ENCODE data around the gene PARVB.

Gene PARVB

DNA sequence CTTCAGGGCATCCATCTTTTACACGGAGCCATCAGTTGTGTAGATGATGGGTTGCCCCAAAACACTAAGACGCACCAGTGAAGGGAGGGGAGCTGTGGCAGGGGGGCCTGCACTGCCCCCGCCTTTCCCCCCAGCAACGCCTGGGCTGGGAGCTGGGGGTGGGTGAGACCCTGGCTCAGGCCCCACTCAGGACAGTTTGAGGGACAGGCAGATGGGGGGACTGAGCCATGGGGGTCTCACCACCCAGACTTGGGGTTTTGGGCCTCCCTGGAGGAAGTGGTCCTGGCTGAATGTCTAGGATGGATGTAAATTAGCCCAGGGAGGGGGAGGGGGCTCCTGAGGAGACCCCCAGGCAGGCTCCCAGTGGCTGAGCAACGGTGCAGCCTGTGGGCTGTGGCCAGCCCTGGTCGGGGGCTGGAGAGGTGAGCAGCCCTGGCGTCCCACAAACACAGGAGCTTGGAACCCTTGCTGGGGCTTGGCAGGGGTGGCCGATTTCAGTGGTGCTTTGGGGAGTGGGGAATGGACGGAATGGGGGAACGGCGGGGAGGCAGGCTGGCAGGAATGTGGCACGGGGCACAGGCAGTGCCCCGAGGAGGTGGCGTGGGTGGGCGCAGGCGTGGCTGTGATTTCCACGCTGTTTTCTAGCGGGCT is 6.1 kb downstream of the PARVB start:
- Histone ChIP-seq H3K27me3 (peaks cover 0 to 9% of the 10 kb centered on the region in 2 donors), H3K4me3 (no peak overlapping the region), H3K4me1 (no peaks in the 10 kb centered on the region), H3K36me3 (no peaks in the 10 kb centered on the region), H3K9me3 (no peaks in the 10 kb centered on the region), H3K27ac (no peak overlapping the region)
- DNase-seq, result no peak
- intact Hi-C loops (cut with DNase I; ENCODE audit: low total_unique reads), result no loop called here
- TF ChIP-seq, protein P1, sequence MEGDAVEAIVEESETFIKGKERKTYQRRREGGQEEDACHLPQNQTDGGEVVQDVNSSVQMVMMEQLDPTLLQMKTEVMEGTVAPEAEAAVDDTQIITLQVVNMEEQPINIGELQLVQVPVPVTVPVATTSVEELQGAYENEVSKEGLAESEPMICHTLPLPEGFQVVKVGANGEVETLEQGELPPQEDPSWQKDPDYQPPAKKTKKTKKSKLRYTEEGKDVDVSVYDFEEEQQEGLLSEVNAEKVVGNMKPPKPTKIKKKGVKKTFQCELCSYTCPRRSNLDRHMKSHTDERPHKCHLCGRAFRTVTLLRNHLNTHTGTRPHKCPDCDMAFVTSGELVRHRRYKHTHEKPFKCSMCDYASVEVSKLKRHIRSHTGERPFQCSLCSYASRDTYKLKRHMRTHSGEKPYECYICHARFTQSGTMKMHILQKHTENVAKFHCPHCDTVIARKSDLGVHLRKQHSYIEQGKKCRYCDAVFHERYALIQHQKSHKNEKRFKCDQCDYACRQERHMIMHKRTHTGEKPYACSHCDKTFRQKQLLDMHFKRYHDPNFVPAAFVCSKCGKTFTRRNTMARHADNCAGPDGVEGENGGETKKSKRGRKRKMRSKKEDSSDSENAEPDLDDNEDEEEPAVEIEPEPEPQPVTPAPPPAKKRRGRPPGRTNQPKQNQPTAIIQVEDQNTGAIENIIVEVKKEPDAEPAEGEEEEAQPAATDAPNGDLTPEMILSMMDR (IDR thresholded peaks at IDR 0.05), result no peak

DNA sequence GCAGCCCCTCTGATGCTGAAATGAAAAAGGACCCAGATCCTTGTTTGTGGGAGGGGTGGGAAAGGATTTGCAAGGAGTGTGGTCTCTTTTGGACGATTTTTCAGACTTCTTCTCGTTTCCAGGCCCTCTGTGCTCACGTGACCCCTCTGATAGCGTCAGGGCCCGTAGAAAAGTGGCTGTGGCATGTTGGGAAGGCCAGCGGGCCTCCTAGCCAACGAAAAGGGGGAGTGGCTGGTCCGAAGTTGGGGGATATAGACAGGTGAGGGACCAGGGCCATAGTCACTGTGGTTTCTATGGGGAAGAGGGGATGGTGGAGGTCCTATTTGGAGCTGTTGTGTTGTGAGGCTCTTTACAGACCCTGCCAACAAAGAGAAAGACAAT is 6.6 kb downstream of the PARVB start:
- Histone ChIP-seq H3K4me3 (no peak overlapping the region), H3K36me3 (no peaks in the 10 kb centered on the region), H3K9me3 (no peaks in the 10 kb centered on the region), H3K27ac (no peak overlapping the region), H3K27me3 (peaks cover 0 to 6% of the 10 kb centered on the region in 2 donors), H3K4me1 (no peaks in the 10 kb centered on the region)
- intact Hi-C loops (cut with DNase I; ENCODE audit: low total_unique reads), result no loop called here
- TF ChIP-seq, protein P1 (IDR thresholded peaks at IDR 0.05), result no peak
- no peak for DNase-seq

DNA sequence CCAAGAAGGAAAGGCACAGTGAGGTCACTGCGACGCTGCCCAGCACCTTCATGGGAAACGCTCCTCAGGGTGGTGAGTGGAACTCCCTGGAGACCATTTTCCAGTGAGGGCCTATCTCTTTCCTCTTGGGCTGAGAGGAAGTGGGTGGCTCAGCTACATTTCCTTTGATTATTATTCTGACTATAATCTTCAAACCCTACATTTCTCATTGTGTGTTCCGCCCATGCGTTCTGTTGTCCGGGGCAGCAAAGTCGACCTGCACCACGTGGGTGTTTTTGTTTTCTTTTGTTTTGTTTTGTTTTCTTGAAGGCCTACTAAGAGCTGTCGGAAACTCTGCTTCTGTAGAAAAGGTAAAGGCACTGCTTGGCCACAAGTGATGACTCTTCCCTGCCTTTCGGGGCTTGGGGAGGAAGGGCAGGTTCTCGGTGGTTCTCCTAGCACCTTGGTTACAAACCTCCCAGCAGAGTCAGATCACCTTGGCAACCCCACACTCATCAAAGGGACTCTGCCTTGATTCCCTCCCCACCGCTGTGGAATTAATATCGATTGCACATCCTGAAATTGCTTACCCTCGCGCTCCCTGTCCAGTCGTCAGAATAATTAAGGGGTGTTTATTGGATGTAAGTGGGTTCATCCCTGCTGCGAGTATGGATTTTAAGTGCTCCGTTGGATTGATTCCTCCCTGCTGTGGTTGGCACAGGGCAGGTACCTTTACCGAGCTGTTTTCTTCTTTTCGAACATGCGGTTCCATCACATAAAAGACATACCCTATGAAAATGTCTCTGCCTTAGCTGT is 7.3 kb downstream of the PARVB start:
- Histone ChIP-seq H3K9me3 (no peaks in the 10 kb centered on the region), H3K27me3 (peaks cover 0 to 6% of the 10 kb centered on the region in 2 donors), H3K36me3 (no peaks in the 10 kb centered on the region), H3K4me3 (no peak overlapping the region), H3K27ac (no peak overlapping the region), H3K4me1 (no peaks in the 10 kb centered on the region)
- intact Hi-C loops (cut with DNase I; ENCODE audit: low total_unique reads), result no loop called here
- DNase-seq, result no peak
- TF ChIP-seq, protein P1 (IDR thresholded peaks at IDR 0.05), result no peak

DNA sequence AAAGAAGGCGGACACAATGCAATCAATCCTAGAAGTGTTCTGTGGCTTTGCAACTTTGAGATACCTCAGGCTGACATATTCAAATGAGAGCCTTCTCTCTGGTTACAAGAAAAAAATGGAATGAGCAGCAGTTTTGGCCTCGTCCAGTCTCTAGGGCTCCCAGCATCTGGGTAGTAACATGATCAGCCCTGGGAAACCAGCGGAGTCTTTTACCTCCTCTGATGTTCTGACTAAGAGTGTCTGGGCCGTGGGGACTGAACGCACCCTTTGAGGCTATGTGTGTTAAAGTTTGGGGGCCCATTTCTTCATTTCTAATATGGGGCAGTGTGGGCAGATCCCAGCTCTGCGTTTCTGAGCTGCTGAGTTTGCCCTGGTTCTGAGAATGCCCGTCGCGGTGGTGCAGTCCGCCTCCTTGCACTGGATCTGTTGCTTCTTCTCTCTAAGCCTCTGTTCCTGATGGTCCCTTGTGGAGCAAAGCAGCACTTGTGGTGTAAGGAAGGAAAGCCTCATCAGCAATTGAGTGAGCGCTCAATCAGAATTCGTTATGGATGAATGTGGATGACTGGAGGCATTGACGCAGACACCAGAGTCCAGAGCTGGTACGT is 8.1 kb downstream of the PARVB start:
- H3K4me3 ChIP-seq, result no peak overlapping the region
- no peaks in the 10 kb centered on the region for H3K36me3 ChIP-seq
- no peak overlapping the region for H3K27ac ChIP-seq
- TF ChIP-seq, protein P1 (IDR thresholded peaks at IDR 0.05), result no peak
- no peaks in the 10 kb centered on the region for H3K9me3 ChIP-seq
- DNase-seq, result no peak
- H3K27me3 ChIP-seq, result no peaks in the 10 kb centered on the region
- intact Hi-C loops (cut with DNase I; ENCODE audit: low total_unique reads), result no loop called here
- H3K4me1 ChIP-seq, result no peaks in the 10 kb centered on the region

DNA sequence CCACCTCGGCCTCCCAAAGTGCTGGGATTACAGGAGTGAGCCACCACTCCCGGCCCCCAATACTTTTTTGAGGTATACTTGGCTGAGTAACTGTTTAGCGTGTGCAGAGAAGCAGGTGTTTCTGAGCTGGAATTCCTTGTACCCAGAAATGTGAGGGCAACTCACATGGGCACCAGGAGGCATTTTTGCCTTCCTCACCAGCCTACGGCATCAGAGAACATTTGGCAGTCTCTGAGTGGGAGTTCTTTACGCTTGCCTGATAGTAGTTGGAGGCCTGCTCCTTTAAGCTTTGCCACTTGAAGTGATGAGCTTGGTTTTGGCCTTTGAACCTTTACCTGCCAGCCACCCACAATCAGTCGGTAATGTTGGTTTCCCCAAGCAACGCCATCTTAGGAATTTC is 9.2 kb downstream of the PARVB start:
- TF ChIP-seq, protein P1 (IDR thresholded peaks at IDR 0.05), result no peak
- Histone ChIP-seq H3K27ac (no peak overlapping the region), H3K36me3 (no peaks in the 10 kb centered on the region), H3K27me3 (no peaks in the 10 kb centered on the region), H3K4me1 (peaks cover 0 to 4% (median 0%) of the 10 kb centered on the region in 4 donors), H3K4me3 (no peak overlapping the region), H3K9me3 (no peaks in the 10 kb centered on the region)
- no peak for DNase-seq
- intact Hi-C loops (cut with DNase I; ENCODE audit: low total_unique reads), result no loop called here
